Skeletal muscle cell (primary cell): ENCODE results near the gene PTPN1.
A peak's percentile ranks its signal among the peaks of the same experiment; 100 is the strongest.

Experiments
- DNase-seq: peaks from one replicate; pipeline ENCODE4 v3.0.0-alpha.2; 2010; ENCODE audit warnings: low read depth
- H3K4me3 ChIP-seq: 2 replicates; pipeline ENCODE4 v1.5.1; 2011; ENCODE audit warnings: low read depth, mild to moderate bottlenecking, control low read depth, low read length, moderate library complexity

PTPN1 gene

GRCh38 chr20:50508171-50508755 is 1.9 kb upstream of the PTPN1 start:
- no peak overlapping the region for H3K4me3 ChIP-seq
- DNase-seq = no peak

GRCh38 chr20:50510706-50511542 is 741 bp downstream of the PTPN1 start:
- DNase-seq = no peak
- peak overlapping the region; percentile 97 for H3K4me3 ChIP-seq

- H3K4me3 ChIP-seq = peak overlapping the region; percentile 97
- DNase-seq = no peak
These were observed 2.1 kb downstream of the PTPN1 start for GRCh38 chr20:50512323-50512722.

GRCh38 chr20:50513169-50514034 is 3.2 kb downstream of the PTPN1 start:
- peak overlapping the region; percentile 97 for H3K4me3 ChIP-seq
- DNase-seq = peak; percentile 52

- no peak for DNase-seq
- H3K4me3 ChIP-seq = peak overlapping the region; percentile 1
These were observed 3.8 kb downstream of the PTPN1 start for GRCh38 chr20:50514035-50514337.

DNA sequence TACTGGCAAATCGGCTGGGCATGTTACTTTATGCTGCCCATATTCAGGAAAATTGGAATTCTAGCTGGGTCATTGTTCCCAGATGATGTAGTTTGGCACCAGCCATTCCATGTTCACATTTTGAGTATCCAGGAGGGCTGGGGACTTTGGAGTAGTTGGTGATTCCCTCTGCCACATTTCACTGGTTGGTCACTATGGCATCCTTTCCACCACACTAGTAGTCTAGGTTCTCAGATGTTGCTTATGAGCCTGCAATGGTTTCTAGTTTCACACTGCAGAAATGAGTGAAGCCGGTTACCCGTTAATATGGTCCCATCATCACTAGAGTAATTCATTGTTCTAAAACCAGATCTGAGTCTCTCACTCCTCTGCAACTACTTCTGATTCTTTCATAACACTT is 4.6 kb downstream of the PTPN1 start:
- H3K4me3 ChIP-seq = no peak overlapping the region

DNA sequence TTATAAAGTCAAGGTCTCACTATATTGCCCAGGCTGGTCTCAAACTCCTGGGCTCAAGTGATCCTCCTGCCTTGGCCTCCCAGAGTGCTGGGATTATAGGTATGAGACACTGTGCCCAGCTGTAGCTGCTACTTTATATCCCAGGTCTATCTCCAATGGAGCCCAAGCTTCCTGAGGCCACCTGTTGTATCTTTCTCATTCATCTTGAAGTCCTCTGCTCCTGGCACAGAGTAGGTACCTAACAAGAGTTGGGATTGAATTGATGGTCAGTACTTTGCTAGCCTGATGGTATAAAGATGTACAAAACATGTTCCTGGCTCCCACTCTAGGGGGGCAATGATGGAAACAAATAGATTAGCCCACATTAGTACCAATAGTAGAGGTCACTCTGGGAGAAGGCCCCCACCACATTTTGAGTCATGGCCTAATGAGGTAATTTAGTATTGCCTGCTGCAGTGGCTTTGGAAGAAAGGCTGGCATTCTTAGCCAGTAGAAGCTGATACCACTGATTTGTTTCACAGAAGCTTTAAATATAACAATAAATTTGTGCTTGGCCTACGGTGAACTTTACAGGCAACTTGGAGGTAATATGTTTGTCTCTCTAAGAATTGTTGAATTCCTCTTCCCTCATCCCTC is 5.4 kb downstream of the PTPN1 start:
- no peak overlapping the region for H3K4me3 ChIP-seq
- no peak for DNase-seq

More for the DNA sequence above, 4.6 kb downstream of the PTPN1 start:
- no peak for DNase-seq

DNA sequence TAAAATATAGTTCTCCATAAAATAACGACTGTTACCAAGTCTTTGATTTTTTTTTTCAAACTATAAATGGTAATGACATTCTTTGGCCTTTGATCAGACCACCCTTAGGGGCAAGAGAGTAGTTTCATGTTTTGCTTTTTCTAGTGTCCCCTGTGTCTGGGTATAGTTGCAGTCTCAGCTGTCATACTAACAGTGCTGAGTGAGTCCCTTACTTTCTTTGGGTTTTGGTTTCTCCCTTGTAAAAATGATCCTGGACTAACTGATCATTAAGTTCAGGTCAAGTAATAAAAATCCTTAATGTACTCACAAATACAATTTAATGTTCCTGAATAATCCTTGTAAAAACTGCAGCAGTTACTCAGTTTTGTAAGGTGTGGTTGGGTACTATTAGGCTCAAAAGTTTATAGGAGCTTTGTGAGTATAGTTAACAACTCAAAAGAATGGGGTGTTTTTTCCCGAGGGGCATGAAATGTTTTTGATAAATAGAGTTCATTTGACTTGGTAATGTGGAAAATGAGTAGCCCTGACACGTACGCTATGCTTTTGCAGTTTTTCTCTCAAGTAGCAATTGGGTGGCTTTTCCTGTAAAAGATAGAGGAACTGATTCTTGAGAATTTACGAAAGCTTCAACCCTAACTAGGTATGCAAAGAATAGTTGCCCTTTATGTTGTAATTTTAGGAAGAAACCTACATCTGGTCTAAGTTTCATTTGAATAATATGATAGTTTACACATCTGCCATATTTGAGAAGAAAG is 6.2 kb downstream of the PTPN1 start:
- DNase-seq = no peak
- no peak overlapping the region for H3K4me3 ChIP-seq

DNA sequence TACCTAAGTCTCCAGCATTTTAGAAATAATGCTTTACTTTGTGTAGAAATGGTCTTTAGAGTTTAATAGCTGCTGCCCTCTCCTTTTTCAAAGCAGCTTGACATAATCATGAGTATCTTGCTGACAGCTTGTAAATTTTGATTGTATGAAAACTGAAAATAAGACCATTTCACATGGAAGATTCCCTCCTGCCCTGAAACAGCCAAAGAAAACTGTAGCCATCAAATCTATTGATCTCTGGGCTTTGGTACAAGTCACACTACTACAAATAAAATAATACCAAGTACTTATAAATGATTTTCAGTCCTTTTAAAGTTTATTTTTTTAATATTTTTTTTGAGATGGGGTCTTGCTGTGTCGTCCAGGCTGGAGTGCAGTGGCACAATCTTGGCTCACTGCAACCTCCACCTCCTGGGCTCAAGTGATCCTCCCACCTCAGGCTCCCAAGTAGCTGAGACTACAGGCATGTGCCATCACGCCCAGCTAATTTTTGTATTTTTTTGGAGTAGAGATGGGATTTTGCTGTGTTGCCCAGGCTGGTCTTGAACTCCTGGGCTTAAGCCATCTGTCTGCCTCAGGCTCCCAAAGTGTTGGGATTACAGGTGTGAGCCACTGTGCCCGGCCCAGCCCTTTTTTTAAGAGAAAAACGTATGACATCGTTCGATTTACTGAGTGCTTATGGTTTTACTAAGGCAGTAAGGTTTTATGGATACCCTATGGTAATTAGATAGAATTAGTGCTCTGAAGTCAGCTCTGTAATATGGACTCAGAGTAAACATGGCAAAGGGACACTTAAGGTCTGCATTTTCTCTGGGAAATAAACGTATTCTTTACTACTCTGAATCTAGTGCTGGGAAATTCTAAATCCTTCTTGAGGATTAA is 7.0 kb downstream of the PTPN1 start:
- DNase-seq = no peak
- no peak overlapping the region for H3K4me3 ChIP-seq

- H3K4me3 ChIP-seq = no peak overlapping the region
- no peak for DNase-seq
These were observed 7.6 kb downstream of the PTPN1 start for GRCh38 chr20:50517817-50518154.

DNA sequence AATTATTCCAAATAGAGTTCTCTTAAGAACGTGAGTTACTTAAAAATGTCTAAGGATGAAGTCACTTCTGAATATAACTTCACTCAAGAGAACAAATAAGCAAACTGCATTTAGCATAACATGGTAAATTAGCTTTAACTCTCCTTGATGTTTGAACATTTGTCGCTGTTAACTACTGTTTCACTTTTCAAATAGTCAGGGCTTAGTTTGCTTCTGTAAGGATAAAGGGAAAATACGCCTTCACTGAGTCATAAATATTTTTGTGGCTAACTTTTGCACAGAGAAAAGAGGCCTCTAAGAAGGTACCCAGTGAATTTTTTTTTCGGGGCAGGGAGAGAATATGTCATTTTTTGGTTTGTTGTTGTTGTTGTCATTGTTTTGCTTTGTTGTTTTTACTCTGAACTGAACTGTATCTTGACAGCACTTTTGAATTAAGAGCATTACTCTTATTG is 8.1 kb downstream of the PTPN1 start:
- H3K4me3 ChIP-seq = no peak overlapping the region
- no peak for DNase-seq

- DNase-seq = no peak
- no peak overlapping the region for H3K4me3 ChIP-seq
These were observed 9.0 kb downstream of the PTPN1 start for GRCh38 chr20:50519036-50519762.

DNA sequence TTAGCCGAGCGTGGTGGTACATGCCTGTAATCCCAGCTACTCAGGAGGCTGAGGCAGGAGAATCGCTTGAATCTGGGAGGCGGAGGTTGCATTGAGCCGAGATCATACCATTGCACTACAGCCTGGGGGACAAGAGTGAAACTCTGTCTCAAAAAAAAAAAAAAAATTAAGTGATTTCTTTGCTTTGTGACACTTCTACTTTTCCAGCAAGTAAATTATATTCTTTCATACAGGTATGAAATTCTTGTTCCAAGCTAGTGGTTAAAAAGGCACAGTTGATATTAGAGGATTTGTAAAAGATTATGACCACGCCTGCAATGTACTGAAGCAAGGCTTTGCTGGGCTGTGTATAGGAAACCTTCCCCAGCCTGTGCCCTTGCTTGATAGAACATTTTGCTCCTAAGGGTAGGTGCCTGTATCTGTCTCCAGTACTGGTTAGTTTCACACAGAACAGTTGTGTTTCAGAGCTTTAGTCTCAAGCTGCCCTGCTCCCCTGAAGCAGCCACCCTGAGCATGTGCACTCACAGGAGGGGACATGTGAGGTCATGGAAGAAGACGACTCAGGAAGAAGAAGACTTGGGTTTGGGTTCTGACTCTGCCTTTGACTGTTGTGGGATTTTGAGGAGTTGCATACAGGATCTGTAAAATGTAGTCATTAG is 10.2 kb downstream of the PTPN1 start:
- no peak overlapping the region for H3K4me3 ChIP-seq
- no peak for DNase-seq

DNA sequence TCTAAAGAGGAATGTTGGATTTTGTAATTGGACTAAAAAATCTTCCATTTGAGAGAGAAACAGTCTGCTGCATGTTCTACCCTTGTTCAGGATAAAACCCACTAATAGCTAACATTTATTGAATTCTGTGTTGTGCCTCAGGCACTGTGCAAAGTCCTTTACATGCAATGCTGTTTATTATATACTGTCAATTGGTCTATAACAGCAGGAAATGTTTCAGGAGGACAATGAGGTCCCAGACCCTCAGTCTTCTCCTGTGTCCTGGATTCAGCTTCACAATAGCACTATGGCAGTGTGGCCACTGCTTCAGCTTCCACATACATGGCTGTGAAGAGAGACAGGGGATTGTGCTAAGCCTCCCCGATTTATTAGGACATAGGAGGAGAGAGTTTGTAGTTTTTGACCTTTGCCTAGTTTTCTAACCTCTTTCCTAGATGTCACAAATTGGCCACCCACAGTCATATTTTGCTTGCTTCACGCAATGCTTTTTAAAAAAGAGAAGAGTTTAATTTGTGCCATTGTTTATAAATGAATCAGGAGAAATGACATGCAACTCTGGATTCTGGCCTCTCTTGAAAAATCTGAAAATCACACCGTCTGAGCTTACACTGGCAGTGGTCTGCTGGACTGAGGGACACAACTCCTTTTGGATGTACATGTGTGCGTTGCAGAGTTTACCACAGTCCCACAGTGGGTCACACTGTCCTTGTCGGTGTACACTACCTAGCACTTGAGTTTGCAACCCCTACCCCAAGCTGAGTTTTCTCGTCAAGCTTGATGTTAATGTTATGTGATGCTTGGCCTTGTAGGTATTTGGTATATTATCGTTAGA is 11.3 kb downstream of the PTPN1 start:
- DNase-seq = no peak
- H3K4me3 ChIP-seq = no peak overlapping the region

DNA sequence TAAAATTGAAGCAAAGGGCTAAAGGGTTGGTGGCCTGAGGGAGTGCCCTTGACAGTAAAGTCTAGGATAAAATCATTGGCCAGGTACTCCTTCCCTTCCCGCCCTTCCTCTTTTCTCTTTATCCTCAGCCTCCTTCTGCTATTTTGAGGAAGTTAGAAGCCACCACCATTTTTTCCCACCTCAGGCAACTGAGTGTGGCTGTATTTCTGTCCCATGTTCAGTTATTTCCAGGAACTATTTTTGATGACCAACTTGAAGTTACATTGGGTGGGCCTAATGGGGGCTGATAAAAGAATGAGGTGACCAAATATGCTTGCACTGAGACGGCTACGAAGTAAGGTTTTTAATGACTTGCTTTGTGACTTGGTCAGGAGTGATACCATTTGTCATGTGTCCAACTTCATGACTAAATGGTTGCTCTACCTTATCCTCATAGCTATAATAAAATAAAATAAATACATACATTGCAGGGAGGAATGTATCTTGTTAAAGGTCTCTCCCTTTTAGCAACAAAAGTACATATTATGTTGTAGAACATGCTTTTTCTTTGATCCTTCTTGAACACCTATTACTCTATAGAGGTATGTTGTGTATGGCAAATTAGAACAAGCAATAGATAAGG is 12.0 kb downstream of the PTPN1 start:
- H3K4me3 ChIP-seq = no peak overlapping the region
- DNase-seq = no peak

DNA sequence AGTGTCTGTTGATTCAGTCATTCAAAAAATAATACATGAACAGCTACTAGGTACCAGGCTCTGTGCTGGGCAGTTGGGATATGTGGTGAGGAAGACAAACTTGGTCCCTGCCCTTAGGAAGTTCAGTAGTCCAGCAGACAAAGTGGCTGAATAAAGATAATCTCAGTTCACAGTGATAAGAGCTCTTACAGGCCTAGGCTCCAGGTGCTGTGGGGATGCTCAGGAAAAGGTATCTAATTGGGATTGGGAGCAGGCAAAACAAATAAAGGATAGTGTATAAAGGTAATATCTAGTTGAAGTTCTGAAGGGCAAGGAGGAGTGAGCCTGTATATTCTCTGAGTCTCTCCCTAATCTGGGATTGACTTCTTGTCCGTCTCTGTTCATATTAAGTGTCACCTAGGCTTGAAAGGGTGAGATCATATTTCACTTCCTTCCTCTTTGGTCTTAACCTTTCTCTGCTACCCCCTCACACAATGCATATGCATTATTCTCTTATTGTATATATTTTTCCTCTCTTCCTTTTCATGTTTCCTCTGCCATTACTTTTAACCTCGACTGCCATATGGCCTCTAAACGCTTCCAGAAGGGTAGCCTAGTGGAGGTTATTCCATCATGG is 13.5 kb downstream of the PTPN1 start:
- DNase-seq = no peak
- H3K4me3 ChIP-seq = no peak overlapping the region
